HG03060 (cell line): Measurements from ENCODE around the gene NUP62.

Source experiments
- ATAC-seq: cut with Tn5 transposase; IDR thresholded peaks from one replicate; pipeline ENCODE4 v1.9.1; 2021; ENCODE audit warnings: low read depth, moderate number of reproducible peaks; ENCODE audit not compliant: unreplicated experiment

The NUP62 gene

GRCh38 chr19:49857061-49857837 is 72.1 kb downstream of the NUP62 start:
- ATAC-seq = no peak
